ENCODE measurements around the gene TMTC1. TPM values are rescaled to one million over a fixed set of nuclear protein-coding genes. Genes with fewer than 3 reads are reported as not detected.
"Not testable (repeated sequence)": the region's sequence is repeated elsewhere in the genome, so short reads cannot be mapped to it uniquely, and the experiment has no call there.

Gene TMTC1
- total RNA-seq, 1 experiment from 2014 or later = 109 TPM

DNA sequence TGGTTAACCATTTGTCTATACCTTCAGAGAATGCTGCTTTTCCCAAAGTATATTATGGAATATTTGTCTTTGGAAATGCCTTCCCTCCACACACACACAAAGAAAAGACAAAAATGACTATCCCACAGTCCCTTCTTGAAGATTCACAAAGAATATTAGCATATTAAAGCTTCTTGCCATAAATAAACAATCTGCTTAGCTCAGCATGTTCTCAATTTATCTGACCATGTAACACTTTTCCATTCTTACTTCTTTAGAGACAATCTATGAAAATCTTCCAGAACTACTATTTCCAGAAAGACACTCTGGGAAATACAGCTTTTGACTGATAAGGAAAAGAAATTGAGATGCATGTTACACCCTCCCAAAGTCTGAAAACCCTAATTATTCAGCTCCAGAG, 227.4 kb downstream of the TMTC1 start:
- Mint-ChIP-seq H3K27me3 (ENCODE audit: insufficient read depth, unreplicated experiment) (no peaks in the 10 kb centered on the region), H3K27ac (ENCODE audit: low read depth, unreplicated experiment) (peak overlapping the region; percentile 12), H3K9me3 (ENCODE audit: unreplicated experiment) (no peaks in the 10 kb centered on the region), H3K36me3 (ENCODE audit: insufficient read depth, unreplicated experiment) (peaks cover 89% of the 10 kb centered on the region), H3K4me1 (ENCODE audit: insufficient read depth, unreplicated experiment) (no peaks in the 10 kb centered on the region), H3K4me3 (ENCODE audit: unreplicated experiment) (no peak overlapping the region)
- CTCF ChIA-PET = interaction anchor here (0.6 kb wide), 1 partner anchor 728 kb away, joined by 3 read pairs; no protein-coding TSS in a partner anchor
- POLR2A ChIA-PET = no interaction called here
- DNase-seq (ENCODE audit: unreplicated experiment) = no peak
- intact Hi-C loops (cut with micrococcal nuclease) = no loop called here
- no TSS peak for BruUV-seq (replicated peaks)
- TF ChIP-seq, protein P1, sequence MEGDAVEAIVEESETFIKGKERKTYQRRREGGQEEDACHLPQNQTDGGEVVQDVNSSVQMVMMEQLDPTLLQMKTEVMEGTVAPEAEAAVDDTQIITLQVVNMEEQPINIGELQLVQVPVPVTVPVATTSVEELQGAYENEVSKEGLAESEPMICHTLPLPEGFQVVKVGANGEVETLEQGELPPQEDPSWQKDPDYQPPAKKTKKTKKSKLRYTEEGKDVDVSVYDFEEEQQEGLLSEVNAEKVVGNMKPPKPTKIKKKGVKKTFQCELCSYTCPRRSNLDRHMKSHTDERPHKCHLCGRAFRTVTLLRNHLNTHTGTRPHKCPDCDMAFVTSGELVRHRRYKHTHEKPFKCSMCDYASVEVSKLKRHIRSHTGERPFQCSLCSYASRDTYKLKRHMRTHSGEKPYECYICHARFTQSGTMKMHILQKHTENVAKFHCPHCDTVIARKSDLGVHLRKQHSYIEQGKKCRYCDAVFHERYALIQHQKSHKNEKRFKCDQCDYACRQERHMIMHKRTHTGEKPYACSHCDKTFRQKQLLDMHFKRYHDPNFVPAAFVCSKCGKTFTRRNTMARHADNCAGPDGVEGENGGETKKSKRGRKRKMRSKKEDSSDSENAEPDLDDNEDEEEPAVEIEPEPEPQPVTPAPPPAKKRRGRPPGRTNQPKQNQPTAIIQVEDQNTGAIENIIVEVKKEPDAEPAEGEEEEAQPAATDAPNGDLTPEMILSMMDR (IDR thresholded peaks at IDR 0.05; ENCODE audit: unreplicated experiment) = no peak

GRCh38 chr12:29555451-29555850, 228.3 kb downstream of the TMTC1 start:
- BruUV-seq (replicated peaks); H3K4me3 Mint-ChIP-seq (ENCODE audit: unreplicated experiment); H3K27ac Mint-ChIP-seq (ENCODE audit: low read depth, unreplicated experiment); DNase-seq (ENCODE audit: unreplicated experiment); H3K27me3 Mint-ChIP-seq (ENCODE audit: insufficient read depth, unreplicated experiment); CTCF ChIA-PET; intact Hi-C loops (cut with micrococcal nuclease); H3K9me3 Mint-ChIP-seq (ENCODE audit: unreplicated experiment); H3K4me1 Mint-ChIP-seq (ENCODE audit: insufficient read depth, unreplicated experiment); POLR2A ChIA-PET: not testable (repeated sequence)
- H3K36me3 Mint-ChIP-seq (ENCODE audit: insufficient read depth, unreplicated experiment) = peaks cover 79% of the 10 kb centered on the region

DNA sequence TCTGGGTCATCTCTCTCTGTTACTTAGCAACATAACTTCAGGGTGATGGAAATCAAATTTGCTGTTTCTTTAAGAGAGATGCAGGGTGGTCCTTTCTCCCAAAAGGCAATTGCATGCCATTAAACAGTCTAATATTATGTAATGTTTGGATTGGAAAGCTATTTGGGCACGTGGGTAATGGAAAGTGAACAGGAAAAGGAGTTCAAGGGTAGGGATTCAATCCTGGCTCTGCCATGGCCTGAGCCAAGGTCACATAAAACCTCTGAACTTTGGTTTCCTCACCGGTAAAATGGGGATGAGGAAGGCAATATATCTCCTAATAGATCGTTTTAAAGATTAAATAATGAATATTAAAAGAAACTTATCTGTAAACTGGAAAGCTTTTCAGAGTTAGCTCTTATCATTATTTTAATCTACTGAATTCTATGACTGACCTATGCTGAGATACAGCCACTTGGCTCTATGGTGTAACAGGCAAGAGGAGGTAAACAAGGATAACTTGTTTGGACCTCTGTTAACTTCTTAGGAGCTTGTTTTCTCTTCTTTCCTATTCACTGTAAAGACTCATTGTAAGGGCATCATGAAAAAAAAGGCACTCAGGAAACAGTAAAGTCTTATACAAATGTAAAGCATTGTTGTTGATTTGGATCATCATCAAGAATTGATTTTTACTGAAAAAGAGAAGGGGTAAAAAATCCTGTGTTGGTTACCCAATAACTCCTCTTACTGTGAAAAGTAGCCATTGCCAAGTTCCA, 230.6 kb downstream of the TMTC1 start:
- TF ChIP-seq, protein P1 (IDR thresholded peaks at IDR 0.05; ENCODE audit: unreplicated experiment) = no peak
- peaks cover 60% of the 10 kb centered on the region for H3K36me3 Mint-ChIP-seq (ENCODE audit: insufficient read depth, unreplicated experiment)
- intact Hi-C loops (cut with micrococcal nuclease) = loop anchor here (1.0 to 2.0 kb wide), 4 partner anchors 230 to 733 kb away; partner anchors contain the start of gene TMTC1
- DNase-seq (ENCODE audit: unreplicated experiment) = no peak
- H3K9me3 Mint-ChIP-seq (ENCODE audit: unreplicated experiment) = no peaks in the 10 kb centered on the region
- ChIA-PET CTCF (interaction anchor here (0.6 to 2.1 kb wide), 11 partner anchors 10 to 1253 kb away, joined by 3 to 6 read pairs (median 3); no protein-coding TSS in a partner anchor), POLR2A (no interaction called here)
- no peak overlapping the region for H3K4me3 Mint-ChIP-seq (ENCODE audit: unreplicated experiment)
- no peaks in the 10 kb centered on the region for H3K27me3 Mint-ChIP-seq (ENCODE audit: insufficient read depth, unreplicated experiment)
- no peak overlapping the region for H3K27ac Mint-ChIP-seq (ENCODE audit: low read depth, unreplicated experiment)
- BruUV-seq (replicated peaks) = no TSS peak
- no peaks in the 10 kb centered on the region for H3K4me1 Mint-ChIP-seq (ENCODE audit: insufficient read depth, unreplicated experiment)

- no peak overlapping the region for H3K4me3 Mint-ChIP-seq (ENCODE audit: unreplicated experiment)
- H3K36me3 Mint-ChIP-seq (ENCODE audit: insufficient read depth, unreplicated experiment) = peaks cover 59% of the 10 kb centered on the region
- no peaks in the 10 kb centered on the region for H3K27me3 Mint-ChIP-seq (ENCODE audit: insufficient read depth, unreplicated experiment)
- TF ChIP-seq, protein P1 (IDR thresholded peaks at IDR 0.05; ENCODE audit: unreplicated experiment) = peak; percentile 89
- CTCF ChIA-PET = interaction anchor here (0.6 to 2.1 kb wide), 10 partner anchors 9 to 787 kb away, joined by 3 to 6 read pairs (median 4); no protein-coding TSS in a partner anchor
- POLR2A ChIA-PET = no interaction called here
- no peaks in the 10 kb centered on the region for H3K9me3 Mint-ChIP-seq (ENCODE audit: unreplicated experiment)
- intact Hi-C loops (cut with micrococcal nuclease) = loop anchor here (1.0 to 2.0 kb wide), 4 partner anchors 230 to 734 kb away; partner anchors contain the start of gene TMTC1
- H3K4me1 Mint-ChIP-seq (ENCODE audit: insufficient read depth, unreplicated experiment) = no peaks in the 10 kb centered on the region
- BruUV-seq (replicated peaks) = no TSS peak
- DNase-seq (ENCODE audit: unreplicated experiment) = peak; percentile 68
- no peak overlapping the region for H3K27ac Mint-ChIP-seq (ENCODE audit: low read depth, unreplicated experiment)
Measured at GRCh38 chr12:29552324-29552927, 231.3 kb downstream of the TMTC1 start.

All from MCF 10A (cell line).